Measurements from ENCODE around the gene HYAL1.
A peak's percentile ranks its signal among the peaks of the same experiment; 100 is the strongest.
"Not testable (repeated sequence)": the region's sequence is repeated elsewhere in the genome, so short reads cannot be mapped to it uniquely, and the experiment has no call there.

HYAL1 gene

DNA sequence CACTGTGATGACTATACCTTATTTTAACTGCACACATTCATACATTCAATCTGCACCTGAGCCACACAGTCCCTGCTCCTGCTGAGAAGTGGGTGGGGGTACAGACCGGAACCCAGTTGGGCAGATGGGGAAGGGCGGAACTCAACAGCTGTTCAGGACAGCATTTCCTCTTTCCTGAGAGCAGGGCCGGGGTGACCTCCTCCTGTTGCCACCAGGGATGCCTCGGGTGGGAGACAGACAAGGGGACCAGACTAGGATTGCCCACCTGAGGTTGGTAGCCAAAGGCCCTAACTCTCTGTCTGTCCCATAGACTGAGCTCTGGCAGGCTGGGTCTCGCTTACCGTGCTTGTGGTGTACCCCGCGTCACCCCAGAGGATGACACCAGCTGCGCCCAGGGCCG is 15.2 kb upstream of the HYAL1 start:
- no peak for DNase-seq

DNA sequence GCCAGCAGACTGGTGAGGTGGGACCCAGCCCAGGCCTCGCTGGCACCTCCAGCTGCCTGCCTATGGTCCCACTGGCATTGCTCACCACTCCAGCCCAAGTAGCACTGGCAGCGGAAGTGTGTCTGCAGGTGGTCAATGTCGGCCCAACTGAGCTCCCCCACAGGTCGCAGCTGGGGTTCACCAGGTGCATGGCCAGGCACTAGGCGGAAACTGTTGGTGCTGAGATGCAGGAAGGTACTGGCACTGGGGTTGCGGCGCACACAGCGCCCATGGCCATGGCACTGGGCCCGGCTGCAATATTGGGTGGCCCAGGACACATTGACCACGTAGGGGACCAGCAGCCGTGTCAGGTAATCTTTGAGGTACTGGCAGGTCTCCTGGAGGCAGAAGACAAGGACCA is 14.8 kb upstream of the HYAL1 start:
- no peak for DNase-seq

DNA sequence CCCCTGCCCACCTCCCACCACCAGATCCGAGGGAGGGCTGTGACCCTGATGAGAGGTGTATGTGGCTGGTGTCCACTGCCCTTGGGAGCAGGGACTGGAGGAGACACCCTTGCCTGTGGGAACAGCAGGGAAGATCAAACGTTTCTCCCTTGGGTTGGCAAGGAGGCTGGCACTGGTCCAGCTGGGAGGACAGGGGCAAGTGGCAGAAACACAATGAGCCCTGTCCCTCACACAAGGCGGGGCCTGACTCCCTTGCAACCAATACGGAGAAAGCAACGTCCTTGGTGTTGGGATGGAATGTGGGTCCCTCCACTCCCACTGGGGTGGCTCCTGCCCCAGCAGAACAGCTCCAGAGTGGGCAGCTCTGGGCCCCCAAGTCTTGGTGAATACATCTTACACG is 13.9 kb upstream of the HYAL1 start:
- no peak for DNase-seq

DNA sequence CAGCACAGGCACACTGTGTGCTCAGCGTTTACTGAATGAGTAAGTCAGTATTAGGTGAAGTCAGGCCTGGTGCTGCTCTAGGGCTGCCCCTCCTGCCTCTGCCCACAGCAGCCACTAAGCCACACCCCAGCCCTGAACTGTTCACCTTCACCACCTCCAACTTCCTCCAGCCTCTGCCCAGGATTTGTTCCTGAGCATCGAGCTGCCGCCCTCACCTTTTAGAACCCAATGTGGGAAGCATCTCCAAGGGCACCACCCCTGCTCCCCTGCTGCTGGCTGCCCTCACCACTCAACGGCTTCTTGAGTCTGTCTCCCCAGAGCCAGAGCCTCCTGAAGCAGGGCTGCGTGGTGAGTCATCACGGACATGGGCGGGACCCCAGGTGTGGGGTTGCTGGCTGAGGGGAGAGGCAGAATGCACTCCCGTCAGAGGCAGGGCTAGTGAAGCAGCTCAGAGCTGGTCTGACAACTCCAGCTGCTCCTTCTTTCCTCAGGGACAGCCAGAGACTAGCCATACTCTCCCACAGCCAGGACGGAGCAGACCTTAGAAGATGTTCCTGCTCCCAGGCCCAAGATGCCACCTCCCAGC is 13.4 kb upstream of the HYAL1 start:
- no peak for DNase-seq

DNA sequence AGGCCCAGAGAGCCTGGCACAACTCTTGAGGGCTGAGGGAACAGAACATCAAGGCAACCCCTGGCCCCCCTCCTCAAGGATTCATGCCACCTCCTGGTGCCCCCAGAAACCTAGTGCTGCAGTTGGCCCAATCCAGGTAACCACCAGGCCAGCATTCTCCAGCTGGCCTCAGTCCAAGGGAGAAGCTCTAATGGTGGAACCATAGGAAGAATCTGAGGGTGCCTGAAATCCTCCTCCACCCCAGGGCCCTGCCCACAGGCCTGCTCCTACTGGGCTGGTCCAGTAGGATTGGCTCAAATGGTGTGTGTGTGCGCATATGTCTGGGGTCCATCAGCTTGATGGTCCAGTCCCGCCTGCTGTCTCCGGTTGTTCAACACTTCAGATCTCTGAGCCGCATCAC is 11.4 kb upstream of the HYAL1 start:
- DNase-seq: no peak

DNA sequence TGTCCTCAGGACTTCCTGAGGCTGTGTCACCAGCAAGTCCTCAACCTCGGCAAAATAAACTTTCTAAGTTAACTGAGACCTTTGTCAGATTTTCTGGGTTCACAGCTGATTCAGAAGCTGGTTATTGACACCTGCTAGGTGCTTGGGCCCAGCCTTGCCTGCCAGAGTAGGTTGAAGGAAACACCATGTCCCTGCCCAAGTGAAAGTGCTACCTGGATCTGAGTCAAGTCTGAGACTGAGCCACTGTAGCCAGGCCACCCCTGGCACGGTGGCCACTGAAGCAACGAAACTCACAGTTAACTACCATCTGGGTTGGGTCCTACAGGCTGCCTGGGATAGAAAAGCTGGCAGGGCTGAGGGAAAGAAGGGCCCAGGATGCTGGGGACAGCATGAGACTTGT is 11.0 kb upstream of the HYAL1 start:
- no peak for DNase-seq

DNA sequence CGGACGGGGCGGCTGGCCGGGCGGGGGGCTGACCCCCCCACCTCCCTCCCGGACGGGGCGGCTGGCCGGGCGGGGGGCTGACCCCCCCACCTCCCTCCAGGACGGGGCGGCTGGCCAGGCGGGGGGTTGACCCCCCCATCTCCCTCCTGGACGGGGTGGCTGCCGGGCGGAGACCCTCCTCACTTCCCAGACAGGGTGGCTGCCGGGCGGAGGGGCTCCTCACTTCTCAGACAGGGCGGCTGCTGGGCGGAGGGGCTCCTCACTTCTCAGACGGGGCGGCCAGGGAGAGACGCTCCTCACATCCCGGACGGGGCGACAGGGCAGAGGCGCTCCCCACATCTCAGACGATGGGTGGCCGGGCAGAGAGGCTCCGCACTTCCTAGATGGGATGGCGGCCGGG is 8.7 kb upstream of the HYAL1 start:
- DNase-seq: not testable (repeated sequence)

DNA sequence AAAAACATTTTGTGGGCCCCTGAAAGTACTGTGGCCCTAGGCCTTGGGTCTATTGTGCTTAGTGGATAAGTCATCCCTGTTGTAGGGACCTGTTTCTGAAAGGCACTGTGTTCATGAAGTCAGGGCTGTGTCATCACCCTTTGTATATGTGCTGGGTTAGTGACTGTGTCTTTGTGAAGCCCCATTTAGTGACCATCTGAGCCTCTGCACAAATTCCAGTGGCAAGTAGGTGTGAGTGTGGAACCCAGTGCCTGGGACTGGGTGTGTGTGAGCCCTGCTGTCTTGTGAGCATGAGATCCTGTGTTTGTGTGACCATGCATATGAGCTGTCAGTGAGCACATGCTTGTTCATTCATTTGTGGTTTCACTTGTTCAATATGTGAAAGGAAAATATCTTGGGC is 1.2 kb upstream of the HYAL1 start:
- no peak for DNase-seq

DNA sequence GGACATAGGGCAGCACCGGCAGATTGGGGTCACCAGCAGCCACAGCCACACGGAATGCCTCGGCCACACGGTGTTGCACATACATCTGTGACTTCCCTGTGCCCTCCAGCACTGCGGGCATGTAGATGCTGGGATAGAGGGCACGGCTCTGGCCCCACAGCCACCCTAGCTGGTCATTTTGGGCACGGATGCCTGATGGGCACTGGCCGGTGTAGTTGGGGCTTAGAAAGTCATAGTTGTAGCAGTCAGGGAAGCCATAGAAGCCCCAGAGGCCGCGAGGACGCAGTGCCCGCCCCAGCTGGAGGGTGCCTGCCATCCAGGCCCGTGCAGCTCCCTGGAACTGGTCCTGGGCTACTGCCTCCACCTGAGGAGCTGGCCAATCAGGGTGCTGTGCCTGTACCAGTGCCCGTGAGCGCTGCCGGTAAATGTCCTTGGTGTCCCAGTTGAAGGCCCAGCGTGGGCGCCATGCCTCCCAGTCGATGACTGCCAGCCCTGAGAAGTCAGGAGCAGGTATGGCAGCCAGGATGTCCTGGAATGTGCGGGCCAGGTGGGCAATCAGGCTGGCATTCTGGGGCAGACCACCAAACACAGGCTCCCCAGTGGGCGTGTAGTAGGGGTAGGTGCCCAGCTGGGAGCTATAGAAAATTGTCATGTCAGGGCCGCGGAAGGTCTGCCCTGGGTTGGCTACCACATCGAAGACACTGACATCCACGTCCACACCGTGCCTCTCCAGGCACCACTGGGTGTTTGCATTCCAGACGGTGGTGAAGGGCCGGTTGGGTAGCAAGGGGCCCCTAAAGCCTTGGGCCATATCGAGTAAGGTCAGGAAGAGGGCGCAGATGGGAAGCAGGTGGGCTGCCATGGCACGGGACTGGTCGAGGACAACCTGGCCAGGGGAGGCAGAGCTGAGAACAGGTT is 1.0 kb downstream of the HYAL1 start:
- no peak for DNase-seq

DNA sequence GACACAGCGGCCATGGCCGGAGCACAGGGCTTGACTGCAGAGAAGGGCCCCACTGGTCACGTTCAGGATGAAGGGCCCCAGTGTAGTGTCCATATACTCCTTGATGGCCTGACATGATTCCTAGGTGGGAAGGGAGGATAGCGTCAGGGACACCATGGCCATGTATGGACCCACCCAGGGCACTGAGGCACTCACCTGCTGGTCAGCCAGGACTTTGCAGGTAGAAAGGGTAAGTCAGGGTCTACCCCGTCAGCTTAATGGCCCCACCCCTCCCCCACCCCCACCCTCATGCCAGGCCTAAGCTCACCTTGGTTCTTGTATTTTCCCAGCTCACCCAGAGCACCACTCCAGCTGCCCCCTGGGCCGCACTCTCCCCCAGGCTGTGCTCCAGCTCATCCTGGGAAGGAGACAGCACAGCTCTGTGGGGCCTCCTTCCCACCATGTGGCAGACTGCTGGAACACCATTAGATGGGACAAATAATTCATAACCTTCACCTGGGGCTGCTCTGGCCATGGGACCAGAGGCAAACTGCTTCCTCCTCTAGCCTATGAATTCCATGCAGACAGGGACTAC is 2.6 kb downstream of the HYAL1 start:
- DNase-seq: no peak

DNA sequence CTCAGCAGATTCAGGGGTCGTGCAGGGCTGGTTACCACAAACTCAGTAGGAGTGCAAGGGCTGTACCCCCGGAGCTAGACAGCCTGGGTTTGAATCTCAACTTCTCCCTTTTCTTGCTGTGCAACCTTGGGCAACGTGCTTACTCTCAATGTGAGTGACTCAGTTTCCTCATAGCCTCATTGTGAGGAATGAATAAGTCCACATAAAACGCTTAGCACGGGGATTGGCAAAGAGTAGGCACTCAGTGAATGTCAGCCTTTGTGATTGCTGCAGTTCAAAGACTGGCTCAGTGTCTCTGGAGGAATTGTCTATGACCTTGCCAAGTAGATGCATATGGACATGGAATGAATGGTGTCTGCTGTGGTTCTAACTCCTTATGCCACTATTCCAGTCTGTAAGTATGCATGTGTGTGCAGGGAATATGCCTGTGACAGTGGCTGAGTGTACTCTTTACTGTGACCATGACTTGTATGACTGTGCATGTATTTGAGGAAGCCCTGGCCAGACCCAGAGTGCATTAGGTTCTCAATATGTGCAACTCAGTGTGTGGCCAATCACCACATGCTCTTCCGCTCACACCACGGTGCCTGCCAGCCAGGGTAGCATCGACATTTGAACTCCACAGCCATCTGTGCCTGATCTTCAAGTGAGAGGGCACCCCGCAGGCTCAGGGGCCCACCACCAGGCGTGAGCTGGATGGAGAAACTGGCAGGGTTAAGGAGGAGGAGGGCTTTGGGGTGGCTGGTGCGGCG is 3.3 kb downstream of the HYAL1 start:
- DNase-seq: peak; percentile 30

DNA sequence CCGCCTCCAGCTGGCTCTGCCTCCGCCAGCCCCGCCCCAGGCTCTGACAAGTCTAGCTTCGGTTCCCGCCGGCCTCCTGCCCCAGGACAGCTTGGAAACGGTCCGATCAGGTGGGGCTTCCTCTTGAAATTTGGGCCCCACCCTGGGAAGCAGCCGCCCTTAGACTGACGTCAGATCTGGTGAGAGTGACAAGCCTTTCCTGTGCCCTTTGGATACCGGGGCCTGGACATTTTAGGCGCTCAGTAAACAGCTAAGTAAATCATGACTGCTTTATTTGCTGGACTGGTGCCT is 3.8 kb downstream of the HYAL1 start:
- DNase-seq: no peak

DNA sequence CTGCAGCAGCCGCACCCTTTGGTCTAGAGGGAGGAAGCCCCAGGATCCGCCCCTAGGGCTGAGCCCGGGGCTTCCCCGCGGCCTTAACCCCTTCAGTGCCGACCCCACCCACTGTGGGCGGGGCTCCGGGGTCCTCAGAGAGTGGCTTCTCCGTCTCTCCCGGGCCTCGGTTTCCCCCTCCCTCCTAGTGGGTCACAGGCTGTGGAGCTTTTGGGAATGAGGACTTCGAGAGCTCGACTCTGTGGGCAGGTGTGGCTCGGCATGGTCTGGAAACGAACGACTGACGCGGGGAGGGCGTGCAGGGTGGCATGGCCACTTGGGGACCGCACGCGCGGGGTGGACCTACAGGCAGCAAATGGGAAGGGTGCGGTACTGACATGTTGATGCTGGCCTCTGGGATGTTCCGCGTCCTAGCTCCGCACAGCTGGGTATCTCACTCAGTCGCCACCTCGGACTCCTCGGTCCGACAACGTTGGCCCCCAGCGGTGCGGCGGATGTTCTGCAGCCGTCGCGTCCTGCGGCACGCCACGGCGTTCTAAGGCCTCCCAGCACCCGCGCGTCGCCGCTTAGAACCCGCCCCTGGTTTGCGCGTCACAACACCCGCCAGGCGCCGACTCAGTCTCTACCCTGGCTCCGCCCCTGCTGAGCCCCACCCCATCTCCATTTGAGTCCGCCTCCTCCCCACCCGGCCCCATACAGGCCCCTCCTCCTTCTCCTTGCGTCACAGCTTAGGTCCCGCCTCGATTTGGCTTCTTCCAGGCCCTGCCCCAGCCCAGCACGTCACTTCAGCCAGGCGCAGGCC is 4.3 kb downstream of the HYAL1 start, which contains the start of the genes HYAL3 and NAA80:
HYAL3 (minus strand) TSS at position 570 of the 802 bp plus-strand sequence. CDS start 3,803 bp downstream, outside the sequence.
NAA80 (minus strand) TSS at position 570 of the 802 bp plus-strand sequence. CDS start 1,942 bp downstream, outside the sequence.
- peak; percentile 99 for DNase-seq

DNA sequence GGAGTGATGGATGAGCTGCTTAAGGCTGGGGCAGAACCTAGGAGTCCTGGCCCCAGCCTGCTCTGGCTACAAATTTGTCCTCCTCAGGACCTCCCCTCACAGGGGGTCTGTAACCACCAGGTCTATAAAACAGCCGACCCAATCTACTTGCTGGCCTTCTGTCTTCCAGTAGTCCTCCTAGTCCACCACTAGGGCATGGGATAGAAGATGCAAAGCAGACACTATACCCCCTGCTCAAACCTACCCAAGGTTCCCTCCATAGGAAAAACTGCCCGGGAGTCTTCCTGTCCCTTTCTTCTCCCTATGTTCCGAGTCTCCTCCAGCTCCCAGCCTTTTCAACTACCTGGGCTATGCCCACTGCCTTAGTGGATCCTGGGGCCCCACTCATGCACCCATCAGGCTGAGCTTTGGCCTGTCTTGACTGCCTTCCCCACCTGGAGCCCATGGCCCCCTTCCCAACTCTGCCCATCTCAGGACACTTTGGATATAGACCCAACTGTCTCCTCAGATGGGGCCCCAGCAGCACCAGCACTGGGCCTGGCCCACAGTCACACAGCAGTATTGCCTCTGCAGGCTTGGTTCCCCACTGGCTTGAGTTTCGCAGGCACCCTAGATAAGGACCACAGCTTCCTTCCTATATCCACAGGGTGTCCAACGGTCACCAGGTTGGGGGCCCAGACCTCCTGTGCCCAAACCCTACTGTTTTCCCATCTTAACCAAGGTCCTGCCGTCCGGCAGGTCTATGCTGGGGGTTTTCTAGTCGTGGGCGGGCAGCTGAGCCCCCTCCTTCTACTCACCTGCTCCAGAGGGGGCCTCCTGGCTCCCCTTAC is 5.3 kb downstream of the HYAL1 start:
- DNase-seq: no peak

DNA sequence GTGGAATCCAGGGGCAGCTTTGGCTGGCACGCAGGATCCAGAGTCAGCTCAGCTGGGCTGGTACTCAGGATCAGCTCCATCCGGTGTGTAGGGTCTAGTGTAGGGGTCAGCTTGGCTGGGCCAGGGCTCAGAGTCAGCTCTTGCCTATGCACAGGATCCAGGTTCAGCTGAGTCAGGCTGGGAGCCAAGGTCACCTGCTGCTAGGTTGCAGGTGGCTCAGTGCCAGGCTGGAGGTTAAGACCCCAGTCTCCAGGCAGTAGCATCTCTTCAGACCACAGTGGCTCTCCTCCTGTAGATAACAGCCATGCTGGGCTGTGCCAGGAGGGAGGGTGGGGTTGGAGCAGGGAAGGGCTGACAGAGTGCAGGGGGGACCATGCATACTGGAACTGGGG is 6.0 kb downstream of the HYAL1 start:
- no peak for DNase-seq

DNA sequence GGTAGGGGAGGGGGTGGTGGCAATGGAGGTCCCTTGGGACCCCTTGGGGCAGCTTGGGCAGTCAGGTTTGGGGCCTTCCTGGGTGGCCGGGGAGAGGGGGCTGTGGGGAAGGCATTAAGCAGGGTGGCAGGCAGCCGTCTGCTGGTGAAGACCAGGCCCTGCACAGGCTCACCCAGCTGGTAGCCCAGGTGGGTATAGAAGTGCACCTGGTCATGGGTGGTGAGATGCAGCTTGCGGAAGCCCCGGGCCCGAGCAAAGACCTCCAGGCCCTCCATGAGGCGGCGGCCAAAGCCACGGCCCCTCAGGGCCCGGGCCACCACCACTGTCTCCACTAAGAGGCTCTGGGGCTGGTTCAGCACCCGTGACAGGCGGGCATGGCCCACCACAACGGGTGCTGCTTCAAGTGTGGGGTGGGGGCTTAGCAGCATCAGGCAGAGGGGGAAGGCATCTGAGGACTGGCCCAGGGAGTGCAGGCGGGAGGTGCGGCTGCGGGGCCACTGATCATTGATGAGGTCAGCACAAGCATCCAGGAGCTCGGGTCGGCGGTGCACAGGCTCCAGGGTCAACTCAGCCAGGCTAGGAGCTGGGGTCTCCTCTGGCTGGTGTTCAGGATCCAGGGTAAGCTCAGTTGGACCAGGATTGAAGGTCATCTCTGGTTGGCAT is 6.5 kb downstream of the HYAL1 start:
- DNase-seq: no peak

DNA sequence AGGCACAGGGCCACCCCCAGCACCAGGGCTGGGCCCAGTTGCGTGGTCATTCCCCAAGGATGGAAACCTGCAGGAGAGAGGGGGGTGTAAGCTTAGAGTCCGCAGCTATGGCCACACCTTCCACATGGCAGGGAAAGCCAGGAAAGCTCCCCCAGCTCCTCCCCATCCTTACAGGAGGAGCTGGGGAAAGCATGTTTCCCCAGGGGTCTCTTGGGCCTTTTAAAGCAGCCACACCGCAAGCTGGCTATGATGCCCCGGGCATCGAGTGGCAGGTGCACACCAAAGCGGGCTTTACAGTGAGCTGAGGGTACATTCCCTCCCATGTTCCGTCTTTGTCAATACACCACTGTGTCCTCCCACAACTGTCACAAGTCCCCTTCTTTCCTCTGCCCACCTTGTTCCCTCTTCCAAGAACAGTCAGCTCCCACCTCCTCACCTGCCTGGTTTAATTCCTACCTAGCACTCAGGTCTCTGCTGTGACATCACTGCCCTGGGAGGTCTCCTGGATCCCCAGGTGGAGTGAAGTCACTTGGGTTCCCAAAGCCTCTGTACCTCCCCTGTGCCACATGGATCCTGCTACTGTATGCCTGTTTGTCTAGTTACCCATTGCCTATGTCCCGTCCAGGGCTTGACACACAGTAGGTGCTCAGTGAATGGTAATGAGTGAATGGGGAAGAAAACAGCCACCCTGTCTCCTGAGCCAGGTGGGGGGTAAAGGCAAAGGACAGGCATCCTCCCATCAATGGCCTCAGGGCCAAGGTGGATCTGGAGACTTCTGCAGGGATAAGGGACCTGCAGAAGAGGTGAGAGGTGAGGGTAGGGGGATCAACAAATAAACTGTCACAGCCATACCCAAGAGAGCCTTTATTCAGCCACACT is 7.6 kb downstream of the HYAL1 start:
- no peak for DNase-seq

DNA sequence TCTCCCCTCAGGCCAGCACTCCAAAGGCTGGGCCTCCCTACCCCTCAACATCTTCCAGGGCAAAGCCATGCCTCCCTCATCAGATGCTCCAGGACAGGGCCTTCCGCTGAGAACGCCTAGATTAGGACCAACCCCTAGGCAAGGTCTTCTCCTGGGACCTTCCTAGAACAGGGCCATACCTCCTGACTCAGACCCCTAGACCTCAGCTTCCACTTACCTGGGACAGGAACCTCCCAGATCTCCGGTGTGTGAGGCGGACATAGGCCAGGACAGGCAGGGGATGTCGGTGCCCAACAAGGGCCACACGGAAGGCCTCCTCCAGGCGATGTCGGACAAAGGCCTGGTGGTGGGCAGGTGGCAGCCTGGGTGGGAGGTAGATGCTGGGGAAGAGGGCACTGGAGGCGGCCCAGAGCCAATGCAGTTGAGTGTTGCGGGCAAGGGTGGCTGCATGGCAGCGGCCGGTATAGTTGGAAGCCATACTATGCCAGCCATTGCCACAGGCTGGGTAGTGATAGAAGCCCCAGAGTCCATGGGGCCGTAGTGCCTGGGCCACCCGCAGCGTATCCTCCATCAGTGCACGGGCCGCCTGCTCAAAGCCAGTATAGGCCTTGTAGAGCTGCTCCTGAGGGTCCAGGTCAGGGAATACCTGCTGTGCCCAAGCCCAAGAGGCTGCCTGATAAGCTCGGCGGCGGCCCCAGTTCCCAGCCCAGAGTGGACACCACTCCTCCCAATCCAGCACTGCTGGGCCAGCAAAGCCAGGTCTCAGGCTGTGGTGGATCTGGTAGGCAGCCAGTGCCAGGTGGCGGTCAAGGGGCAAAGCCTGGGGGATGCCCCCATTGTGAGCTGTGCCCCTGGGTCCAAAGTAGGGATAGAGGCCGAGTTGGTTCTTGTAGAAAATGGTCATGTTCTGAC is 8.6 kb downstream of the HYAL1 start:
- DNase-seq: no peak

DNA sequence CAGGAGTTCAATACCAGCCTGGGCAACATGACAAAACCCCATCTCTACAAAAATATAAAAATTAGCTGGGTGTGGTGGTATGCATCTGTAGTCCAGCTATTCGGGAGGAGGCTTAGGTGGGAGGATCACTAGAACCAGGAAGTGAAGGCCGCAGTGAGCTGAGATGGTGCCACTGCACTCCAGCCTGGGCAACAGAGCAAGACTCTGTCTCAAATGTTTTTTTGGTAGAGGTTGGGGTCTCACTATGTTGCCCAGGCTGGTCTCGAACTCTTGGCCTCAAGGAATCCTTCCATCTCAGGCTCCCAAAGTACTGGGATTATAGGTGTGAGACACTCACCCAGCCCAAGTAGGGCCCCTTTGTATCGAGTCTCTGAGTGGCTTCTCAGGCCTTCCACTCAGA is 9.3 kb downstream of the HYAL1 start:
- DNase-seq: no peak

All from fibroblast of skin of back (primary cell).